Stimulated activated CD4-positive, alpha-beta T cell treated with anti-CD3 and anti-CD28 coated beads, Interleukin-1b, Interleukin-23, amount 100 ng/mL, for 1 hour (primary cell): ENCODE measurements around the gene DDB1.

Source experiments
- DNase-seq, 2 donors: peaks; one replicate each; pipeline ENCODE4 v3.0.0-alpha.2; 2020; ENCODE audit warnings: low read depth in 2 of 2

The DDB1 gene

DNA sequence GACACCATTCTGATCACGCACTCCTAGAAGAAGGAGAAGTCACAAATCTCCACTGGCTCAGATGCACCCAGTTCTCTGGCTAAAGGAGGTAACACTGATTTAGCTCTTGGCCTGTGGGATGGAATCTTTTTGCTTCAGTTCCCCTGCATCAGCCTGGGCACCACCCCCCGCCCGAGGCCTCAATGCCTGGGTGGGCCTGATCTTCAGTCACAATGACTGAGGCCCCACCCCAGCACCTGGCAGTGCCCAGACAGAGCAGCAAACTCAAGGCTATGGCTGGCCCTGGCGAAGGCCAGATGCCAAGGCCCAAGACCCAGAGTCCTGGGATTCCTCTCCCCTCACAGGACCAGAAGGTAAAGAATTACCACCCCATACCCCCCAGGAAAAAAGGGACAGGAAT is 23.8 kb upstream of the DDB1 start:
- DNase-seq: no peak

DNA sequence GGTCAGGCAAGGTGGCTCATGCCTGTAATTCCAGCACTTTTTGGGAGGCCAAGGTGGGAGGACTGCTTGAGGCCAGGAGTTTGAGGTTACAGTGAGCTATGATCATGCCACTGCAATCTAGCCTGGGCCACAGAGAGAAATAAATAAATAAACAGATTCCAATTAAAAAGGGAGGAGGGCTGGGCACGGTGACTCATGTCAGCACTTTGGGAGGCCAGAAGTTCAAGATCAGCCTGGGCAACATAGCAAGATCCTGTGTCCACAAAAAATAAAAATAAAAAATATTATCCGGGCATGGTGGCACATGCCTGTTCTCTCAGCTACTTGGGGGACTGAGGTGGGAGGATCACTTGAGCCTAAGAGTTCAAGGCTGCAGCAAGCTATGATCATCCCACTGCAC is 21.3 kb upstream of the DDB1 start:
- DNase-seq: no peak

GRCh38 chr11:61353131-61354067 is 20.5 kb upstream of the DDB1 start:
- no peak for DNase-seq

DNA sequence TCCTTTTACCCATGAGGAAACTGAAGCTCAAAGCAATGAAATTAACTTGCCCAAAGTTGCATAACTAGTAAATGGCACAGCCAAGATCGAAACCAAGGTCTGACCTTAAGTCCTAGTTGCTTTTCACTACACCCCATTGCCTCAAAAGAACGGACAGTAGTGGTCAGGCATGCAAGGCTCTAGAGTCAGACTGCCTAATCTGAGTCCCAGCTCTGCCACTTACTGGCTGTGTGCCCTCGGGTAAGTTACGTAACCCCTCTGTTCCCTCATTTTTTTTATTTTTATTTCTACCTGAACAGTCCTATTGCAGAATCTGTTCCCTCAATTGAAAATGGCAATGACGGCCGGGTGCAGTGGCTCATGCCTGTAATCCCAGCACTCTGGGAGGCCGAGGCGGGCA is 19.1 kb upstream of the DDB1 start:
- DNase-seq: no peak

GRCh38 chr11:61350803-61351202 is 17.9 kb upstream of the DDB1 start:
- no peak for DNase-seq

GRCh38 chr11:61350336-61350735 is 17.4 kb upstream of the DDB1 start:
- DNase-seq: no peak

DNA sequence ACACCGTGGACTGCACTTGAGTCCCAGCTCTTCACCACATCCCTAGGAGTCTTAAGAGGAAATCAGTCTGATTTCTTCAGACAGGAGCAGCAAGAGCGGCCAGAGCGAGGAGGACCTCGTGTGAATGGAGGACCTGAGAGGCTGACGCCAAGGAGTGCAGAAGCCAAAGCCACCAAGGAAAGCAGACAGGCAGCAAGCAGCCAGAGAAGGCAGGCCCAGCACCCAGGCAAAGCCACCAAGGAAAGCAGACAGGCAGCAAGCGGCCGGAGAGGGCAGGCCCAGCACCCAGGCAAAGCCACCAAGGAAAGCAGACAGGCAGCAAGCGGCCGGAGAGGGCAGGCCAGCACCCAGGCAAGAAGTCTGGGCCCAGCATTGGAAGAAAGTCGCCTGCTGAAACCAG is 17.0 kb upstream of the DDB1 start:
- no peak for DNase-seq

GRCh38 chr11:61349189-61349751 is 16.4 kb upstream of the DDB1 start:
- no peak for DNase-seq

DNA sequence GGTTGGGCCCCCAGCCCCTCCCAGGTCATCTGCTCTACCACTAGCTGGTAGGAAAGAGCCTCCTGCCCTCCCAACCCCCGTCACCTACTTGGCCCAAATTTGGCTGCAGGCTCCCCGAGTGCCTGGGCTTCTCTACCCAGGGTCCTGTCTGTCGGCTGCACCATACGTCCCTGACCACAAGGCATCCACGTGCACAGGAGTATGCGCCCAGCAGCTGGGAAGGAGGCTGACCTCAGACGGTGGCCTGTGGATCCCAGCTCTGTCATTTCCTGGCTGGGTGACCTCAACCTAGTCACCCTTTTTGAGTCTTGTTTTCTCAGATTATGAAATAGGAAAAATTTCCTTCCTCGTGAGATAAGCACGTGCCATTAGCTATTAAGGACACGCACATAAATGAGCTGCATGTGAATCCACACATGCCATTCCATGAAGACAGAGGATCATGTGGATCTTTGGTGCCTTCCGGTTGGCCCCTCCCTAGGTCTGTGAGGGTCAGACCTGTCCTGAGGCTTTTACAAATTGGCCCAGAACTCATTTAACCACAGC is 15.1 kb upstream of the DDB1 start:
- DNase-seq: no peak

DNA sequence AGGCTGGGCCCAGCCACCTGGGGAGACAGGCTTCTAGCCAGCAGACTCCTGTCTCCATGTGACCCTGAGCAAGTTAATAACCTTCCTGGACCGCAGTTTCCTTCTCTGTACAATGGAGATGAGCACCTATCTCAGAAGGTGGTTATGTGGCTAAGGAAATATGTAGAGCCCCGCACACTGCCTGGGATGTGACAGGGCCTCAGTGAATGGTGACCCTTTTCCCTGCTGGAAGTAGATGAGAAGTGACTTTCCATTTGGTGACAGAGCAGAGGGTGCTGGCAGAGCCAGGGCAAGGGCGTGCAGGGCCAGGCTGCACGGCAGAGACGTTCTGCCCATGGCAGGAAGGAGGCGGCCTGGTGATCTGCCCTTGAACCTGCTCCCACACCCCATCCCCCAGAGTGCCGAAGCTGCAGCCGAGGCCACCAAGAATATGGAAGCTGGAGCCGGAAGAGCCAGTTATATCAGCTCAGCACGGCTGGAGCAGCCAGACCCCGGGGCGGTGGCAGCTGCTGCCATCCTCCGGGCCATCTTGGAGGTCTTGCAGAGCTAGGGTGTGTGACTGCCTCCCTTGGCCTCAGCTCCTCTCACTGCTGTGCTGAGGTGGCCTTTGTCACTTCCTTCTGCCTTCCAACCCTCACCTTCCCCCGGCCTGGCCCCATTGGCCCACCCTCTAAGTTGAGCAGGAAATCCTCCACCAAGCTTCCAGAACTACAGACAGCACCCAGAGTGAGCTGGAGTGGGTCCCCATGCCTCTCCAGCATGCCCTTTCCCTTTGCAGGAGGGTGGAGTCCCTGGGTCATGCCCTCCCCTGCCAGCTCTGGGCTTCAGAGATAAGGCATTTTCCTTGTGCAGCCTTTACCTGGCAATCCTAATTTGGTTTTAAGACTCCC is 13.3 kb upstream of the DDB1 start:
- DNase-seq: no peak

DNA sequence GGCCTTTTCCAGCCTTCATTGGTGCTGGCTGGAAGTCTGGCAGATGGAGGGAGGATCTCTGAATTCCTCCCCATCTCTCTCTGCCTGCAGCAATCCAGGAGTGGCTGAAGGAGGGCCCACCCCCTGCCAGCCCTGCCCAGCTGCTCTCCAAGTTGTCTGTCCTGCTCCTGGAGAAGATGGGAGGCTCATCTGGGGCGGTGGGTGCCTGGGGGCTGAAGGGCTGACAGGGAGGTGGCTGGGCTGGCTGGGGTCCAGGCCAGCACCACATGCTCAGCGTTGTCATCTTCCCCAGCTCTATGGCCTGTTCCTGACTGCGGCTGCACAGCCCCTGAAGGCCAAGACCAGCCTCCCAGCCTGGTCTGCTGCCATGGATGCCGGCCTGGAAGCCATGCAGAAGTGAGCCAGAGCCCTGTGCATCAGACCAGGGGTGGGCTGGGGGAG is 12.3 kb upstream of the DDB1 start:
- DNase-seq: no peak

- DNase-seq: no peak
These were observed 11.2 kb upstream of the DDB1 start for GRCh38 chr11:61343792-61344745.

DNA sequence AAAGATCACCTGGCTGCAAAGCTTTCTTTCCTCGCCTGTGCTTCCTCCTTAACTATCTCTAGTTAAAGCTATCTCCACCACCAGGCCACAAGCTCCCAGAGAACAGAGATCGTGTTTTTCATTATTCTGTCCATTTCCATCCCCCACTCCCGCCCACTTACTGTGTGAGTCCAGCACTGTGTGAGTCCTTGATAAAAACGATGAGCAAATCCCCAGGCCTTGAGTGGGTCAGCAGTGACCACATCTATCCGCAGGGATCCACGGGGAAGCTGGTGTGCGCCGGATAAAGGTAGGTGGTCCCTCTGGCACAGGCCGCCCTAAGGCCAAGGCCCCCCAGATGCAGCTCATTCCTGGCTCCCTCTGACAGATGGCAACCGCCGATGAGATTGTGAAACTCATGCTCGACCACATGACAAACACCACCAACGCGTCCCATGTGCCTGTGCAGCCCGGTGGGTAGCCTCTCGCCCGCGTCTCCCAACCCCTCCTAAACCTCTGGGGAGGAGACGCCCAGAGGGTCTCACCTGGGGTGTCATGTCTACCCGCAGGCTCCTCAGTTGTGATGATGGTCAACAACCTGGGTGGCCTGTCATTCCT is 9.4 kb upstream of the DDB1 start:
- DNase-seq: no peak

- DNase-seq: no peak
These were observed 8.8 kb upstream of the DDB1 start for GRCh38 chr11:61341706-61342105.

- no peak for DNase-seq
These were observed 8.1 kb upstream of the DDB1 start for GRCh38 chr11:61340979-61341378.

GRCh38 chr11:61339490-61339878 is 6.6 kb upstream of the DDB1 start:
- DNase-seq: no peak

GRCh38 chr11:61338783-61339489 is 6.0 kb upstream of the DDB1 start:
- no peak for DNase-seq

DNA sequence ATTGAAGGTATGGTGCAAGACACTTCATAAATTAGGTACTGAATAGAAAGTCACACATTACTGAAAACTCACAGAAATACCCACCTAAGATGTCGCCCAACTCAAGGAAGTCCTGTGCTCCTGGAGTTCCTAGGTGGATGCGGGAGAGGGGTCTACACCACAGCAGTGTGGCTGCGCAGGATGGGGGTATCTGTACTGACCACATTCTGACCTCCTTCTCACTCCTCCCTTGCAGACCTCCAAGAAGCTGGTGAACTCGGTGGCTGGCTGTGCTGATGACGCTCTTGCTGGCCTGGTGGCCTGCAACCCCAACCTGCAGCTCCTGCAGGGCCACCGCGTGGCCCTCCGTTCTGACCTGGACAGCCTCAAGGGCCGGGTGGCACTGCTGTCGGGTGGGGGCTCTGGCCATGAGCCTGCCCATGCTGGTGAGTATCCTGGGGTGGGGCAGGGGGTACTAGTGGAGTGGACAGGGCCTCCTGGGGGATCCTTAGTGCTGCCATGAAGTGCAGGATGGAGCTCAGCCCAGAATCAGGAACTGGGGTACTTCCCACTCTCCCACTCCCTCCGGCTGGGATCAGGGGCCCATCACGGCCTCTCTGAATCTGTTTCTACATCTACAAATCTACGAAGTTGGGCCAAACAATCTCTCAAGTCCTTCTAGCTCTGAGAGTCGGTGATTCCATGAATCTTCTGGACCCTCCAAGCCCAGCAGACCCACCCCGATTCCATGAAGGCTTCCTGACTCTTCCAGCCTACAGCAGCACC is 5.0 kb upstream of the DDB1 start:
- DNase-seq: no peak
